ENCODE data around the gene FBXO41.

DNA sequence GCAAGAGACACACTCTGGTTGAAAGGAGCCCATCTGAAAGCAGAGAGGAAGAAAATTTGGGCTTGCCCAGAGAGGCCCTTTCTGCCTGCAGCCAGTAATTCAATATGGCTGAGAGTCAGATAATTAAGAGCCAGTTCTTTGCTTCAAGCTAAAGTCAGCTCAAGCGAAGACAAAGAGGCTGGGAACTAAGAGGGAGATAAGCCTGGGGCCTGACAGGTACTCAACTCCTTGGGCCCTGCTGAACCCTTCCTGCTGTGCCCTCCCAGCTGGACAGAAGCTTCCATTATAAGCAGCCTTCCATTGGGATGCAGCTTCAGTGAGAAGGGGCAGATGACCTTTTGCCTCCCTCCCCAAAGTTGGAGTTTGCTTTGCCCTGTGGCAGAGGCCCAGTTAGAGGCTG lies 12.0 kb downstream of the FBXO41 start:
- TF ChIP-seq, protein P1, sequence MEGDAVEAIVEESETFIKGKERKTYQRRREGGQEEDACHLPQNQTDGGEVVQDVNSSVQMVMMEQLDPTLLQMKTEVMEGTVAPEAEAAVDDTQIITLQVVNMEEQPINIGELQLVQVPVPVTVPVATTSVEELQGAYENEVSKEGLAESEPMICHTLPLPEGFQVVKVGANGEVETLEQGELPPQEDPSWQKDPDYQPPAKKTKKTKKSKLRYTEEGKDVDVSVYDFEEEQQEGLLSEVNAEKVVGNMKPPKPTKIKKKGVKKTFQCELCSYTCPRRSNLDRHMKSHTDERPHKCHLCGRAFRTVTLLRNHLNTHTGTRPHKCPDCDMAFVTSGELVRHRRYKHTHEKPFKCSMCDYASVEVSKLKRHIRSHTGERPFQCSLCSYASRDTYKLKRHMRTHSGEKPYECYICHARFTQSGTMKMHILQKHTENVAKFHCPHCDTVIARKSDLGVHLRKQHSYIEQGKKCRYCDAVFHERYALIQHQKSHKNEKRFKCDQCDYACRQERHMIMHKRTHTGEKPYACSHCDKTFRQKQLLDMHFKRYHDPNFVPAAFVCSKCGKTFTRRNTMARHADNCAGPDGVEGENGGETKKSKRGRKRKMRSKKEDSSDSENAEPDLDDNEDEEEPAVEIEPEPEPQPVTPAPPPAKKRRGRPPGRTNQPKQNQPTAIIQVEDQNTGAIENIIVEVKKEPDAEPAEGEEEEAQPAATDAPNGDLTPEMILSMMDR (IDR thresholded peaks at IDR 0.05 in 4 of 5, conservative IDR thresholded peaks at IDR 0.05 in 1 of 5): no peak
- TF ChIP-seq POLR2A (IDR thresholded peaks at IDR 0.05): no peak
